Right renal pelvis (tissue), 4 donors: ENCODE results near the gene SLC28A3. TPM values are rescaled to one million over a fixed set of nuclear protein-coding genes. Genes with fewer than 3 reads are reported as not detected.

Experiments used
- DNase-seq, 4 donors: peaks; one replicate each; pipeline ENCODE4 v3.0.0-alpha.2; 2013; ENCODE audit warnings: low read depth in 4 of 4, low spot score in 3 of 4, missing footprints in 1 of 4
- polyA plus RNA-seq, 4 donors: library from polyadenylated mRNA; unstranded; fragments of 120-200 nt; gene quantifications; one replicate each; pipeline ENCODE4 v1.2.1, GENCODE V29; 2013; ENCODE audit not compliant: insufficient read length in 4 of 4

SLC28A3 gene
- polyA plus RNA-seq, 4 donors = 0.07 to 0.12 (median 0.10) TPM; not detected in 1

- DNase-seq = no peak
Measured at GRCh38 chr9:84303061-84303460, 37.5 kb downstream of the SLC28A3 start.

GRCh38 chr9:84301851-84302250 is 38.7 kb downstream of the SLC28A3 start:
- DNase-seq = no peak

DNA sequence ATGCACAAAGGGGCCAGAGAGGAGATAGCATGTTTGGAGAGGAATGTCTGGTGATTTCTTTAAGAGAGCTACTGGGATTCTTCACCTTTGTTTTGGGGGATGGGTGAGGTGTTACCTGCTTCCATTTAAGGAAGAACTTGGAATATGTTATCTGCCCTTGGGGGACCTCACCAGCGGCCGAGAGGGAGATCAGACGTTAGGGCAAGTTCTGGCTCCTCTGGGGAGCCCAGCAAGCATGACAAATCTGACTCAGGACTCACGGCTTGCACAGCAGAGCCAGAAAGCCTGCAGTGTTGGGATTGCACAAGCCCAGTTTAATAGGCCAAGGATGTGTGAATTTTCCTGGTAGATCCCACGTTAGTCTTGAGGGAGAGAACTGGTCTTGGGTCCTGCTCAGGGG is 40.3 kb downstream of the SLC28A3 start:
- DNase-seq = no peak

DNA sequence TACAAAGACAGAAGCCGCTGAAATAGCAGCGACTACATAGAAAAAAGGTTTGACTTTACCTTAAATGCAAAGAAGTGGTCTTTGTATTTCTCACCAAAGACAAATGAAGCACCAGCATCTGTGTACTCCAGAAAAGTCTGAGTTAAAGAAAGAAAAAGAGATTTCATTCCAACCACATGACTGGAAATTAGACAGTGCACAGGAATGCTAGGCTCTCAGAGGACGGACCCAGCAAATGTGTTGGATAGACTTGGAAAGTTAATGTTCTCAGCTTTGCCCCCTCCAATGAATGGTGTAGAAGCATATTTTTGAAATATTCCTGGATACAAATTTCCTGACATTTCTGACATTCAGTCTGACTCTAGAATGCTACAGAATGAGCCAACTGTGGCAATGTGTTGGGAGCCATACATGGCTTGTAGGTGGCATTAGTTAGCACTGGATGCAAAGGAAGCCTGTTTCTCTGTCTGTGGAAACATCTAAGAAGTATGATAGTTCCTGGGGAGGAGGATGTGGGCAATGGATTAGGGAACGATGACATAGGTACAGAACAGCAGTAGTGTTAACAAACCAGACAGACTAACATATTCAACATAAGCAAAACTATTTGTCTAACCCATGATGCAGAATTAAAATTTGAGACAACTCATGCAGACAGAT is 43.3 kb downstream of the SLC28A3 start:
- DNase-seq = no peak

DNA sequence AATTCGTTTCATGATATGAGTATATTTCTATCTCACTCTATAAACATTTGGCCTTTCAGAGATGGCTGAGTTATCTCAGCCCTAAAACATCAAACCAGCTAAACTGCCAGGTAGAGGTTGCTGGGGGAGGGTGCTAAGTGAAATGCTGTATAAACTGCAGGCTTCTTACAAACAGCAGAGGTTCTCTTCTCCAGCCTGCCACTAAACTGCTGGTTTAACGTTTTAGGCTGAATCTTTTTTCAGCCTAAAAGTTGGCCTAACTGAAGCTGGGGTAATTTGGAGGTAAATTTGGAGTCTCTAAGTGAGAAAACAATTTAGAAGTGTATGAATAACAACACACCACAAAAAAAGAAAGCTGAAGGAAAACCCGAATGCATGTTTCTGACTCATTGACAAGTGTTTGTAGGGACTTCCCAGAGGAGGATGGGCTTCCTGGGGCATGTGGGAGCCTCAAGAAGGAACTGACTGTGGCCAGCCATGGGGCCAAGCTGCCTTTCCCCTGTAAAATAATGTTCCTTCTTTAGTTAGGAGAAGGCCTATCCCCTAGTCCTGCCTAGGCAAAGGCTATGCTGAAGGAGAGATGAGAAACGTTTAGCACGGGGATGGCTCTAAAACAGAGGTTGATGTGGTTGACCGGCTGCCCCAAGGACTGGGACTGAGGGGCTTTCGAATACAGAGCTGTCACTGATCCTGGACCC is 44.3 kb downstream of the SLC28A3 start:
- DNase-seq = no peak

GRCh38 chr9:84294241-84294950 is 46.2 kb downstream of the SLC28A3 start:
- no peak for DNase-seq

DNA sequence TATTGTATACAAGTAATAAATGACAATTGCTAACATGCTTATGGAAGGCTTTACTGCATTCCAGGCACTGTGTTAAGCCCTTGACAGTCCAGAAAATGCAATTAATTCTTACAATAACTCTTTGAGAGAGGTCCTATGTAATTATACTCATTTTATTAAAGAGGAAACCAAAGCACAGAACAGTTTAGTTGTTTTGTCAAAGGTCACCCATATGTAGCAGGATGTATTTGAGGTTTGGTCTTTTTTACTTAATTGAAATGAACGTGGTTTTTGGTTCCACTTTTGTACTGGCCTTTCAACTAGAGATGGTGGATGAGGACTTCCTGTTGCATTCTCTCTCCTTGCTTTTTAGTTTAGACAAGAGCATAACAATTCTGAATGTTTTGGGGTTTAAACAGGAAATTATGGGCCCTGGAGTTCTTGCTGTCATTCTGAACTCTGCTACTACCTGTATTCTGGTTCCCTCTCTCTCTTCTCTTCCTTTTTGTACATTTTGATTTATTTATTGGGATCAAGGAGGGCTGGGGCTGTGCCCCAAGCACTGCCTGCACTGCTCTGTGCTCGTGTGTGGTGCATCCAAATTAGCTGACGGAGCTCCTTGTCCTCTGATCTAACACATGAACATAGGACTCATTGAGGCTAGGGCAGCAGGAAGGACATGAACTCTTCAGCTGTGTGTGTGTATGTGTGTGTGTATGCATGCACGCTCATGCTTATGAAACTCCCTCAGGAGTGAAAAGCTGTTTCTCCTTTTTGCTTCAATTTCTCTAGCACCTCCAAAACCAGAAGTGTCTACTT is 47.4 kb downstream of the SLC28A3 start:
- DNase-seq = no peak

DNA sequence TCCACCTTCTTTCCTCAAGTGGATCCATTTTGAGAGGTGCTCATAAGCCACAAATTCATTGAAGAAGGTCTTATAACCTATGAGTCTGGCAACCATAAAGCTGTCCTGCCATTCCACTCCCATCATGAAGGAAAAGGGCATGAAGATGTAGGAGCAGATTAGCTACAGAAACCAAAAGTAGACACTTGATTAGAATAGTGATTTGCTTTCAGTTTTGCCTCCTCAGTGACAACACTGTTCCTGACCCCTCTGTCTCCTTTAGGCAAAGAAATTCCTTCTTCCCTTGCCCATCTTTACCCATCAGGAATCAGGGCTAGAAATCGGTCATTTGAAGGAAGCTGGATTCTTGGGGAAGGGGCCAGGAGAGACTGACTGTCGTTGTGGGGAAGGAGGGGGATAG is 55.2 kb downstream of the SLC28A3 start:
- DNase-seq = no peak

DNA sequence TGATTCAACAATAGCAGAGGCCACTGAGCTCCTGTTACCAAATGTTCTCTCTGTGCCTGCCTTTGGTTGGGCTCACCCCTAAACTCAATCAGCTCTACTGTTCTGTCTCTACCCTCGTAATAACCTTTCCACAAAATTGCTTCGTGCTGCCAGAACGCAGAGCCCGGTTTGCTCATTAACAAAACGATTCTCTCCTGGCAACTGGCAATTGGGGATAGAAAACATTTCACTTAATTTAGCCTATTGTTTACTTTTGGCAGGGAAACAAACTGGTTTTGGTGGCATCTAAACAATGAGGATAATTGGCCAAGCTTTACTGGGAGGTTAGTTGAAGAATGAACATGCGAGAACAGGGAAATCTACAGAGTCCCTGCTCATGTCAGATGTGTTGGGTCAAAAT is 56.6 kb downstream of the SLC28A3 start:
- DNase-seq = no peak

DNA sequence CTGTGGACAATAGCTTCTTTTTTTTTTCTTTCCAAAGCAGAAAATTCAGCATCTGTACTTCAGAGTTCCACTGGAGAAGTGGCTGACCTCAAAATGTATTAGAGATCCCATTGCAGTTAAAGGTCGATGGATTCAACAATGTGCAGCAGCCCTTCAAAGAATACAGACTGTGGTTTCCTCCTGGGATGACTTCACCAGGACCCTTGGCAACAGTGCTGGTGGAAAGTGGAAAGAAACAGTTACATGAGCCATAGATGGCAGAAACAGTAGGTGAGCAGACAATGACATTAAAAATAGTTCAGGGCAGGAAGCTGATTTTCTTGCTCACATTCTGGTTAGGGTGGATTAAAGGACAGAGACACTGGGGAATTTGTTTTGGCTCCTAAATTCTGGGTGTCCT is 62.4 kb downstream of the SLC28A3 start:
- no peak for DNase-seq

GRCh38 chr9:84277646-84278045 is 62.9 kb downstream of the SLC28A3 start:
- no peak for DNase-seq

- DNase-seq = no peak
Measured at GRCh38 chr9:84276741-84277140, 63.8 kb downstream of the SLC28A3 start.

- DNase-seq = no peak
Measured at GRCh38 chr9:84271921-84272556, 68.5 kb downstream of the SLC28A3 start.

- DNase-seq = peak in 3 of 4 donors; percentile 47 to 71 (median 70)
Measured at GRCh38 chr9:84271531-84271900, 69.0 kb downstream of the SLC28A3 start.

- DNase-seq = no peak
Measured at GRCh38 chr9:84270847-84271530, 69.6 kb downstream of the SLC28A3 start.

DNA sequence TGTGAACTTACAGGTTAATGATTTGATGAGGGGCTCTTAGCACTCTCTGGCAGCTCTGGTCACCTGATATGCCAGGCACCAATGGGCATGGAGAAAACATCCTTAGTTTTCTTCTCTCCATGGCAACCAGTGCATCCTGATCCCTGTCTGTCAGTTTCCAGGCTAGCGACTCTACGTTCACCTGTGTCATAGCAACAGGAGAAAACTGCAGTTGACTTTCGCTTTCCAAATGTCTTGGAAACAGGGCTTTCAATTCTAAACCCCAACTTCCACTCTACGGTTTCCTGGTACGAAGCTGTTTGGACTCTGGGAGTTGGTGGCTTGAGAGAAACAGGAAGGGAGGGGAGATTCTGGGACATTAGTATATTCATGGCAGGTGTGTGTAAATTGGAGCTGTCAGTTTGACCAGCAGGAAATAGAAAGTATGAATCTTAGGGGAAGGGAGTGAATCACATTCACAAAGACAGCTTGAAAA is 74.4 kb downstream of the SLC28A3 start:
- DNase-seq = no peak

DNA sequence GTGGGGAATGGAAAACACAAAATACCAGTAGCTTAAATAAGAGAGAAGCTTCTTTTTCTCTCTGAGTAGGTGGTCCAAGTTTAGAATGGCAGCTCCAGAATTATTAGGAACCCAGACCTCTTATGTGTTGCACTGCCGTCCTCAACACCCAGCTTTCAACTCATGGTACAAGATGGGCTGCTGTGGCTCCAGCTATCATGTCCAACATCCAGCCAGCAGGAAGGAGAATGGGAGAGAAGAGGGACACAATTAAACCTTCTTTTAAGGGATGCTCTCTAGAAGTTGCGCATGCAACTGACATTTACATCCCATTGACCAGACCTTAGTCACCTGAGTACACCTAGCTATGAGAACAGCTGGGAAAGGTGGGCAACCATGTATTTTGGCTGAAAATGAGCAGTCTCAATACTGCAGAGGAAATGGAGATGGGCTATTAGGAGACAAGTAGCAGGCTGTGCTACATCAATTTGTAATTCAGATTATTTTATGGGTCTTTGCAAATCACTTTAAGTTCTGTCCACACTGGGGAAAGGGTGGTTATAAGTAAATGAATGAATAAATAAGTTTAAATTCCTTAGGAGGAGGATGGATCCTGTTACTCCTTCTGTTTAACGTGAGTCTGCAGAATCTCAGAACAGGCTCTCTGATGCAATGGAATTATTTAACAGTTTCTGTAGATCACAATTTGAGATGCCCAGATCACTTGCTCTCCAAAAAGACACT is 76.1 kb downstream of the SLC28A3 start:
- DNase-seq = no peak

GRCh38 chr9:84261070-84261746 is 79.3 kb downstream of the SLC28A3 start:
- DNase-seq = peak in 2 of 4 donors; percentile 63 to 74

DNA sequence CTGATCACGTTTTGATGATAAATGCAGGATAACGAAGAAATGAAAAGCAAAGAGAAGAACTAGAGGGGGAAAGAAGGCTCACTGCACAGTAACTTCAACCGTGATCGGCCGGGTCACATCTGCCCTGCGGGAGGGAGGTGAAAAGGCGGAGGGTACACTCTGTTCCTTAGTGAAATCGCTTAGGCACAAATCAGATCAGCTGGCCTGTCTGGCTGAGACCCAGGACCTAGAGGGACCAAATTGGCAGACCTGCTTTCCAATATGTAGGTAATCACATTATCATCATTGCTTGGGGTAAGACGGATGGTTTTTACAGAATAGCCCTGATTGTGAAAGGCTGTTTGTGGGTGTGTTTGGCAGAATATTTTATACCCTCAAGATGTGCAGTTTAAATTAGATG is 82.2 kb downstream of the SLC28A3 start:
- DNase-seq = no peak
